SK-N-SH (cell line): ENCODE measurements around the gene SYNPO2.

Source experiments
- CTCF ChIP-seq: fragments of 200-600 bp; sonication (generic); IDR thresholded peaks from 2 replicates; pipeline ENCODE4 v1.6.1; 2017; ENCODE audit warnings: antibody characterized with exemption, mild to moderate bottlenecking, moderate library complexity
- JUND ChIP-seq: IDR thresholded peaks from 2 replicates; pipeline ENCODE4 v1.4.0; 2012
- MAX ChIP-seq: IDR thresholded peaks from 2 replicates; pipeline ENCODE4 v1.4.0; 2012; ENCODE audit warnings: low read depth
- MEF2A ChIP-seq: IDR thresholded peaks from 2 replicates; pipeline ENCODE4 v1.4.0; 2012; ENCODE audit warnings: low read depth, borderline replicate concordance
- MXI1 ChIP-seq: IDR thresholded peaks from 2 replicates; pipeline ENCODE4 v1.6.1; 2012; ENCODE audit warnings: mild to moderate bottlenecking, low read depth, low read length, improper control_type of control experiment
- POLR2AphosphoS5 ChIP-seq: IDR thresholded peaks from 2 replicates; pipeline ENCODE4 v1.6.1; 2012; ENCODE audit warnings: low read depth, low read length
- RFX5 ChIP-seq: IDR thresholded peaks from 2 replicates; pipeline ENCODE4 v1.6.1; 2012; ENCODE audit warnings: mild to moderate bottlenecking, improper control_type of control experiment, low read length
- SIN3A ChIP-seq: IDR thresholded peaks from 2 replicates; pipeline ENCODE4 v1.6.1; 2012; ENCODE audit warnings: low read depth, mild to moderate bottlenecking, low read length, moderate library complexity, borderline replicate concordance
- SMC3 ChIP-seq: IDR thresholded peaks from 2 replicates; pipeline ENCODE4 v1.6.1; 2012; ENCODE audit warnings: low read depth, low read length, improper control_type of control experiment
- TCF12 ChIP-seq: IDR thresholded peaks from 2 replicates; pipeline ENCODE4 v1.4.0; 2012
- ZBTB33 ChIP-seq: IDR thresholded peaks from 2 replicates; pipeline ENCODE4 v1.4.0; 2012; ENCODE audit warnings: low read depth, borderline replicate concordance

- TF ChIP-seq MAX (no peak), CTCF (no peak), TCF12 (no peak), RFX5 (no peak), SIN3A (no peak), MEF2A (no peak), ZBTB33 (no peak), POLR2AphosphoS5 (no peak), JUND (no peak), MXI1 (no peak), SMC3 (no peak)
These were observed 107.2 kb downstream of the SYNPO2 start for GRCh38 chr4:118995693-118996391.
